MCF 10A (cell line): ENCODE data around the gene CAPSL. TPM values are rescaled to one million over a fixed set of nuclear protein-coding genes. Genes with fewer than 3 reads are reported as not detected.

ENCODE experiments used
- BruUV-seq: library from RNA; stranded (reverse); fragments of 400-500 nt; replicated peaks from 2 replicates; lab custom pipeline; 2021; lab: Mats Ljungman, UMichigan
- CTCF ChIA-PET: fragments of 300-600 bp; sonication (Branson Sonifier 250); formaldehyde crosslinking; extraction: SDS; loops from one replicate; lab custom pipeline; 2021; ENCODE audit warnings: antibody characterized with exemption, inconsistent platforms; lab: Yijun Ruan, JAX
- POLR2A ChIA-PET: fragments of 300-600, 350-650 bp; sonication (Branson Sonifier 250); formaldehyde crosslinking; extraction: SDS; loops from one replicate; lab custom pipeline; 2020; ENCODE audit warnings: antibody characterized with exemption, inconsistent platforms; lab: Yijun Ruan, JAX
- DNase-seq: peaks from one replicate; pipeline ENCODE4 v3.0.0-alpha.2; 2018; ENCODE audit not compliant: unreplicated experiment
- H3K27ac Mint-ChIP-seq: one replicate; pipeline ENCODE4 v1.8.0; 2022; ENCODE audit warnings: mild to moderate bottlenecking, low read depth, mixed read lengths; ENCODE audit not compliant: unreplicated experiment
- H3K27me3 Mint-ChIP-seq: one replicate; pipeline ENCODE4 v1.8.0; 2022; ENCODE audit warnings: mixed read lengths; ENCODE audit not compliant: insufficient read depth, unreplicated experiment
- H3K36me3 Mint-ChIP-seq: one replicate; pipeline ENCODE4 v1.8.0; 2022; ENCODE audit warnings: mild to moderate bottlenecking, moderate library complexity, mixed read lengths; ENCODE audit not compliant: insufficient read depth, unreplicated experiment
- H3K4me1 Mint-ChIP-seq: one replicate; pipeline ENCODE4 v1.8.0; 2022; ENCODE audit warnings: mixed read lengths; ENCODE audit not compliant: insufficient read depth, unreplicated experiment
- H3K4me3 Mint-ChIP-seq: one replicate; pipeline ENCODE4 v1.8.0; 2022; ENCODE audit warnings: mild to moderate bottlenecking, moderate library complexity, mixed read lengths; ENCODE audit not compliant: unreplicated experiment
- H3K9me3 Mint-ChIP-seq: one replicate; pipeline ENCODE4 v1.8.0; 2022; ENCODE audit warnings: mixed read lengths; ENCODE audit not compliant: unreplicated experiment
- CTCF ChIP-seq: fragments of 200-600 bp; IDR thresholded peaks from one replicate; pipeline ENCODE4 v1.8.0; 2022; ENCODE audit warnings: antibody characterized with exemption, mild to moderate bottlenecking; ENCODE audit not compliant: unreplicated experiment
- intact Hi-C: fragments of 100-400 bp; cut with micrococcal nuclease; formaldehyde crosslinking; loops from 2 replicates; pipeline ENCODE4 v1.14.1; 2022
- total RNA-seq: library from RNA; stranded (reverse); gene quantifications from 2 replicates; pipeline ENCODE4 v1.2.3, GENCODE V29; 2022

The CAPSL gene
- total RNA-seq, 1 experiment from 2014 or later, result not detected

GRCh38 chr5:35881758-35882157 lies 56.7 kb downstream of the CAPSL start:
- no peaks in the 10 kb centered on the region for H3K9me3 Mint-ChIP-seq
- H3K36me3 Mint-ChIP-seq, result no peaks in the 10 kb centered on the region
- H3K27me3 Mint-ChIP-seq, result no peaks in the 10 kb centered on the region
- no peak overlapping the region for H3K27ac Mint-ChIP-seq
- ChIA-PET CTCF (interaction anchor here (0.6 to 1.4 kb wide), 3 partner anchors 41 to 44 kb away, joined by 3 to 5 read pairs (median 5); no protein-coding TSS in a partner anchor), POLR2A (interaction anchor here (0.5 kb wide), 1 partner anchor 63 kb away, joined by 3 read pairs; no protein-coding TSS in a partner anchor)
- no peak for DNase-seq
- intact Hi-C loops, result no loop called here
- peaks cover 24% of the 10 kb centered on the region for H3K4me1 Mint-ChIP-seq
- TF ChIP-seq CTCF, result no peak
- no peak overlapping the region for H3K4me3 Mint-ChIP-seq
- no TSS peak for BruUV-seq

- no peak for DNase-seq
- intact Hi-C loops, result no loop called here
- no peak for TF ChIP-seq CTCF
- Mint-ChIP-seq H3K4me1 (peaks cover 30% of the 10 kb centered on the region), H3K4me3 (no peak overlapping the region), H3K27ac (no peak overlapping the region), H3K27me3 (no peaks in the 10 kb centered on the region), H3K9me3 (no peaks in the 10 kb centered on the region), H3K36me3 (no peaks in the 10 kb centered on the region)
- ChIA-PET CTCF (interaction anchor here (0.6 to 1.3 kb wide), 4 partner anchors 17 to 633 kb away, joined by 3 to 4 read pairs (median 3); no protein-coding TSS in a partner anchor), POLR2A (no interaction called here)
- BruUV-seq, result no TSS peak
Observed at GRCh38 chr5:35880156-35880555, 58.3 kb downstream of the CAPSL start.

GRCh38 chr5:35879649-35880048 lies 58.8 kb downstream of the CAPSL start:
- Mint-ChIP-seq H3K4me3 (no peak overlapping the region), H3K27ac (no peak overlapping the region), H3K4me1 (peaks cover 30% of the 10 kb centered on the region), H3K27me3 (no peaks in the 10 kb centered on the region), H3K9me3 (no peaks in the 10 kb centered on the region), H3K36me3 (no peaks in the 10 kb centered on the region)
- intact Hi-C loops, result no loop called here
- ChIA-PET CTCF (interaction anchor here (0.9 to 1.3 kb wide), 2 partner anchors 18 to 102 kb away, joined by 3 to 4 read pairs; no protein-coding TSS in a partner anchor), POLR2A (no interaction called here)
- TF ChIP-seq CTCF, result no peak
- DNase-seq, result no peak
- BruUV-seq, result no TSS peak

GRCh38 chr5:35879096-35879495 lies 59.3 kb downstream of the CAPSL start:
- ChIA-PET CTCF (interaction anchor here (0.6 to 1.3 kb wide), 5 partner anchors 18 to 102 kb away, joined by 3 to 4 read pairs (median 3); no protein-coding TSS in a partner anchor), POLR2A (no interaction called here)
- intact Hi-C loops, result no loop called here
- H3K4me3 Mint-ChIP-seq, result no peak overlapping the region
- H3K9me3 Mint-ChIP-seq, result no peaks in the 10 kb centered on the region
- H3K4me1 Mint-ChIP-seq, result peaks cover 25% of the 10 kb centered on the region
- no peak for DNase-seq
- no peak overlapping the region for H3K27ac Mint-ChIP-seq
- no peak for TF ChIP-seq CTCF
- BruUV-seq, result no TSS peak
- no peaks in the 10 kb centered on the region for H3K27me3 Mint-ChIP-seq
- H3K36me3 Mint-ChIP-seq, result no peaks in the 10 kb centered on the region
